Panc1 (cell line): ENCODE data around the gene RADIL. TPM values are rescaled to one million over a fixed set of nuclear protein-coding genes. Genes with fewer than 3 reads are reported as not detected.

Source experiments
- microRNA-seq: library from miRNA; unstranded; fragments of <30 nt; microRNA quantifications from one replicate; pipeline ENCODE4 v1.1.0, GENCODE V29; 2020; ENCODE audit not compliant: unreplicated experiment
- total RNA-seq: library from RNA; stranded (reverse); gene quantifications from one replicate; pipeline ENCODE4 v1.2.1, GENCODE V29; 2021; ENCODE audit not compliant: unreplicated experiment

RADIL gene
- total RNA-seq, 1 experiment from 2014 or later: 1.3 TPM

Small RNA genes lying within 50 kb of the gene (microRNA-seq; reads per million reads assigned to microRNA genes)
- gene MIR4656: not detected

Other genes with a start within 250 kb of the RADIL start
- 72.7 TPM for gene FOXK1, start 201.4 kb downstream of the RADIL start, total RNA-seq
- gene AP5Z1, start 108.1 kb downstream of the RADIL start, total RNA-seq: 100.0 TPM
- gene PAPOLB, start 21.7 kb downstream of the RADIL start, total RNA-seq: not detected
- not detected for gene MMD2, start 75.5 kb upstream of the RADIL start, total RNA-seq
- gene RBAK, start 162.1 kb upstream of the RADIL start, total RNA-seq: 14.8 TPM